ENCODE measurements around the gene DOK7.

The DOK7 gene

DNA sequence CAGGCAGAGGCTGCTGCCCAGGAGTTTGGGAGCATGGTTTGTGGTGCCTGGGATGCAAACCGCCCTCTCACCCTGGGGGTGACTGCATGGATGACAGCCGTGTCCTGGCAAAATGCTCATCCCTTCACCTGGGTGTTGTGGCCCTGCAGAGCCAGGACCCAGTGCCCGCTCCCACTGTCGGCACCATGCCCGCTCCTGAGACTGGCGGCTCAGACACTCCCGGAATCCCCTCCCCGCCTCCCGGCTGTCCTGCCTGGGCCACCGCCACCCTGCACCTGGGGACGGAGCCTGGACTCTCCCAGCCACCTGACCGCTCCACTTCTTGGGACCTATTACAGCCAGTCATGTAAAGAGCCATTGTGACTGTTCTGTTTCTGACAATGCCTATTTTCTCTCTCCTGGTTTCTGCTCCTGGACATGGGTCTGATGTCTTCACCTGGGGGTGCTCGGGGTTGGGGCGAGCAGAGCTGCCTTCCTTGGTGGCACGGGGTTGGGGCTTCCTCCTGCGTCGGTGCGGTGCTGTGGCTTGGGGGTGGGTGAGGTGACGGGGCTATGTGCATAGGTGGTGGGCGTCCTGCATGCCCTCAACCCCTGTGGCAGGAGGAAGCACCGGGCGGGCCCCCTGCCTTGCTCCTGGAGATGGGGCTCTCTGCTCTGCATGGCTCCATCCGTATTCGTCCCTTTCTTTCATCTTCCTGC is 38.2 kb downstream of the DOK7 start:
- Histone ChIP-seq H3K27ac (no peak overlapping the region), H3K36me3 (replicated peaks) (no peaks in the 10 kb centered on the region), H3K4me3 (ENCODE audit: low read depth, low read length) (no peak overlapping the region), H3K27me3 (replicated peaks) (no peaks in the 10 kb centered on the region)
- no peak for DNase-seq
- TF ChIP-seq, protein P1, sequence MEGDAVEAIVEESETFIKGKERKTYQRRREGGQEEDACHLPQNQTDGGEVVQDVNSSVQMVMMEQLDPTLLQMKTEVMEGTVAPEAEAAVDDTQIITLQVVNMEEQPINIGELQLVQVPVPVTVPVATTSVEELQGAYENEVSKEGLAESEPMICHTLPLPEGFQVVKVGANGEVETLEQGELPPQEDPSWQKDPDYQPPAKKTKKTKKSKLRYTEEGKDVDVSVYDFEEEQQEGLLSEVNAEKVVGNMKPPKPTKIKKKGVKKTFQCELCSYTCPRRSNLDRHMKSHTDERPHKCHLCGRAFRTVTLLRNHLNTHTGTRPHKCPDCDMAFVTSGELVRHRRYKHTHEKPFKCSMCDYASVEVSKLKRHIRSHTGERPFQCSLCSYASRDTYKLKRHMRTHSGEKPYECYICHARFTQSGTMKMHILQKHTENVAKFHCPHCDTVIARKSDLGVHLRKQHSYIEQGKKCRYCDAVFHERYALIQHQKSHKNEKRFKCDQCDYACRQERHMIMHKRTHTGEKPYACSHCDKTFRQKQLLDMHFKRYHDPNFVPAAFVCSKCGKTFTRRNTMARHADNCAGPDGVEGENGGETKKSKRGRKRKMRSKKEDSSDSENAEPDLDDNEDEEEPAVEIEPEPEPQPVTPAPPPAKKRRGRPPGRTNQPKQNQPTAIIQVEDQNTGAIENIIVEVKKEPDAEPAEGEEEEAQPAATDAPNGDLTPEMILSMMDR (IDR thresholded peaks at IDR 0.05; ENCODE audit: low read depth, low read length, missing control alignments): no peak
- in situ Hi-C loops (cut with HindIII; ENCODE audit: low pct_ligation_motif_present, low sequenced_read_pairs): no loop called here

DNA sequence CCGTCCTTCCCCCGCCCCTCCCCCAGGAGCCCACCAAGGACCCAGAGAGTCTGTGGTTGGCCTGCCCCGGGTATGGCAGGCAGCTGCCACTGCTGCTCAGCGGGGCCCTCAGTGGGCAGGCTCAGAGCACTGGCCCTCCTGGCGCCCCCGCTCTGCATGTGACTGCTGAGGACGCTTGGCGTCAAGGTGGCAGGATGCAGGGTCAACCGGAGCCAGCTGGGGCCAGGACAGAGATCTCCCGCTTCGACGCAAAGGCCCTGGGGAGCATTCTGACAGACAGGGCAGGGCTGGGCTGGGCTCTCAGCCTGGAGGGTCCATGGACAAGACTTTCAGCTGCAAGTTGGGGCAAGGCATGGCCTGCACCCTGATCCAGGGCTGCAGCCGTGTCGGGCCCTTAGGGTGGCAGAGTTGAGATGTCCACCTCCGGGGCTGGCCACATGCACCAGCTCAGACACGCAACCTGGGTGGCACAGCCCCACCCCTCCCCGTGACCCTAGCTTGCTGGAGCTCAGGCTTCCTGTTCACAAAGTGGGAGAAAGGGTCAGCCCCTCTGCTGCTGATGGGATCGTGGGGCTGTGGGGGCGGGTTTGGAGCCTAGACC is 38.8 kb downstream of the DOK7 start:
- DNase-seq: no peak
- in situ Hi-C loops (cut with HindIII; ENCODE audit: low pct_ligation_motif_present, low sequenced_read_pairs): no loop called here
- H3K4me3 ChIP-seq (ENCODE audit: low read depth, low read length): no peak overlapping the region
- no peak overlapping the region for H3K27ac ChIP-seq
- no peaks in the 10 kb centered on the region for H3K36me3 ChIP-seq (replicated peaks)
- H3K27me3 ChIP-seq (replicated peaks): no peaks in the 10 kb centered on the region
- TF ChIP-seq, protein P1 (IDR thresholded peaks at IDR 0.05; ENCODE audit: low read depth, low read length, missing control alignments): no peak

DNA sequence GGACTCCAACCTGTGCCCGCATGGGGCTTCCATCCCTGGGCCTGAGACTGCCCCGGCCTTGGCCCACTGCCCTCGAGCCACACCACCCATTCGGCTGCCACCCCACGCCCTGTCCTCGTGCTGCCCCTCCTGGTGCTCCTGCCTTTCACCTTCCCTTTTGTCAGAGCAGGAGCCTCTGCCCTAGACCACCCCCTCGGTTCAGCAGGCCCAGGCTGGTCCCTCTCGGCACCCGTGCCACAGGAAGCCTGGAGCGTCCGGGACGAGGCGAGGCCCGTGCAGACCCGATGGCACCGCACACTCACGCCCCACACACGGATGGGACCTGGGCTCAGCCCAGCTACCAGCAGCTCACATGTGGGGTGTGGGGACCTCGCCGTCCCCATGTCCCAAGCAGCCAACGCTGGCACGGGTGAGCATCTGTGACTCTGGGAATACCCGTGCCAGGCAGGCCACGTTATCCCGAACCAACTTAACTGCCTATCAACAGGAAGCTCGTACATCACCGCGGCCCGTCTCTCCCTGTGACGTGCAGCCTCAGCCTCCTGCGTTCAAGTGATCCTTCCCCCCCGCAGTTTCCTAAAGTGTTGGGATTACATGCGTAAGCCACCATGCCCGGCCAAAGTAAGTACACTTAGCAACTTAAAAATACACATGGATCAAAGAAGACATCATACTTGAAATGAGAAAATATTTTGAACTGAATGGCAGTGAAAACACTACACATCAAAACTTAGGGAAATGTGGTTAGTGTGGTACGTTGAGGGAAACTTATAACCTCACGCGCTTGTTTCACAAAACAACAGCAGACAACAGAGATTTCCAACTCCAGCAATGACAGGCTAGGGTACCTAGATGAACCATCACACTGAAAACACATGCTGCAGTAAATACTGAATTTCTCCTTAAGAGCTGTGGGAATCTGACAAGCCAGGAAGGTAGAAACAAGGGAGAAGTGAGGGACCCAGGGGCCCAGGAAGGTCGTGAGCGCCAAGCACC is 40.1 kb downstream of the DOK7 start:
- no peak overlapping the region for H3K4me3 ChIP-seq (ENCODE audit: low read depth, low read length)
- no peaks in the 10 kb centered on the region for H3K27me3 ChIP-seq (replicated peaks)
- TF ChIP-seq, protein P1 (IDR thresholded peaks at IDR 0.05; ENCODE audit: low read depth, low read length, missing control alignments): no peak
- no peaks in the 10 kb centered on the region for H3K36me3 ChIP-seq (replicated peaks)
- no peak for DNase-seq
- in situ Hi-C loops (cut with HindIII; ENCODE audit: low pct_ligation_motif_present, low sequenced_read_pairs): no loop called here
- no peak overlapping the region for H3K27ac ChIP-seq

DNA sequence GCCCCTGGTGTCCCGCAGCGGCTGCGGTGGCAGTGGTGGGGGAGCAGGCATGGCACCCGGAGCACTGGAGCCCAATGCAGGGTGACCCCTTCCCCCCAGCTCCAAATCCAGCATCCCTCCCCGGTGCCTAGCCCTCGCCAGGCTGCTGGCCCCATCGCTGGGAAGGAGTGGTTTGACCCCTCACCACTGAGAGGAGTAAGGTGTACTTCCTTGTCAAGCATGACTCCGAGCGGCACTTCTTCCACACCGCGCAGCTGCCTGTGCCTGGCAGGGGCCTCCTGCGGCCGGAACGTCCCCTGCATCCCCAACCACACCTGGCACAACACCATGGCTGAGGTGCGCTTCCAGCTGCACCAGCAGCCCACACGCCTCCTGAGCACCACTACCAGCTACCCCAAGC is 42.1 kb downstream of the DOK7 start:
- Histone ChIP-seq H3K36me3 (replicated peaks) (no peaks in the 10 kb centered on the region), H3K4me3 (ENCODE audit: low read depth, low read length) (no peak overlapping the region), H3K27me3 (replicated peaks) (no peaks in the 10 kb centered on the region), H3K27ac (no peak overlapping the region)
- DNase-seq: no peak
- TF ChIP-seq, protein P1 (IDR thresholded peaks at IDR 0.05; ENCODE audit: low read depth, low read length, missing control alignments): no peak
- in situ Hi-C loops (cut with HindIII; ENCODE audit: low pct_ligation_motif_present, low sequenced_read_pairs): no loop called here

DNA sequence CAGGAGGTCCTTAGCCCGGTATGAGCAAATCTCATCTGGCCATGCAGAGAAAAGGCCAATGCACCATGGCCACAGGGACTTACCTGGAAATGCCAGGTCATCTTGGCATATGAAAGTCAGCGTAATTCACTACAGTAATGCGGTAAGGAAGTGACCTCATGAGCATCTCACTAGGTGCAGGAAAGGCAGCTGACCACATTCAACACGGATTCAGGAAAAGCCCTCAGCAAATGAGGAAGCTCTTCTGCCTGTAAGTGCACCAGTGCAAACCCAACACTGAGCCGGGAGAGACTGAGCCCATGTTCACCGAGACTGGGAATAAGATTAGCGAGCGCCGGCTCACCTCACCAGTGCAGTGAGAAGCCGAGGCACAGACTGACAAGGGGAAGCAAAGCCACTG is 45.4 kb downstream of the DOK7 start:
- TF ChIP-seq, protein P1 (IDR thresholded peaks at IDR 0.05; ENCODE audit: low read depth, low read length, missing control alignments): no peak
- in situ Hi-C loops (cut with HindIII; ENCODE audit: low pct_ligation_motif_present, low sequenced_read_pairs): no loop called here
- Histone ChIP-seq H3K27me3 (replicated peaks) (no peaks in the 10 kb centered on the region), H3K27ac (no peak overlapping the region), H3K4me3 (ENCODE audit: low read depth, low read length) (no peak overlapping the region), H3K36me3 (replicated peaks) (peaks cover 19% of the 10 kb centered on the region)
- DNase-seq: no peak

All from brain microvascular endothelial cell (primary cell).